HG03066 (cell line): ENCODE results near the gene PKP4.

ENCODE experiments used
- ATAC-seq: cut with Tn5 transposase; IDR thresholded peaks from one replicate; pipeline ENCODE4 v1.9.1; 2021; ENCODE audit warnings: low read depth; ENCODE audit not compliant: unreplicated experiment

The PKP4 gene

DNA sequence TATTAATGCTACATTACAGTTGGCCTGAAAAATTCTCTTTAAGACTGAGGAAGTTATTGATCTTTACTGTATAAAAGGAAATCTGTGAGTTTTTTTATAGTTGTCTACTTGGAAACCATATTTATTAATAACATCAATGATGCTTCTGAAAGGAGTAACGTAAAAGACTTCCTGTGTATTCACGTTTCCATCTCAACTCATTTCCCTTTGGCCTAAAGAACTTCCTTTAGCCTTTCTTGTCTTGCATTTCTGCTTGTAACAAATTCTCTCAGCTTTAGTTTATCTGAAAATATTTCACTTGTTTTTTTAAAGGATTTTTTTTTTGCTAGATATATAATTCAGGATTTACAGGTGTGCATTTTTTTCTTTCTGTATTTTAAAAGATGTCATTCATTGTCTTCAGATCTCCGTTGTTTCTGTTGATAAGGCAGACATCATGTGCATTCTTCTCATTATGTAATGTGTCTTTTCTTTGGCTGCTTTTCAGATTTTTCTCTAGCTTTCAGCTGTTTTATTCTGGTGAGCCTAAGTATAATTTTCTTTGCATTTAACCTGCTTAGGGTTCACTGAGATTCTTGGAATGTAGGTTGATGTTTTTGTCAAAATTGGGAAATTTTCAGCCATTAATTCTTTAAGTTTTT, 179.3 kb downstream of the PKP4 start:
- ATAC-seq = no peak

DNA sequence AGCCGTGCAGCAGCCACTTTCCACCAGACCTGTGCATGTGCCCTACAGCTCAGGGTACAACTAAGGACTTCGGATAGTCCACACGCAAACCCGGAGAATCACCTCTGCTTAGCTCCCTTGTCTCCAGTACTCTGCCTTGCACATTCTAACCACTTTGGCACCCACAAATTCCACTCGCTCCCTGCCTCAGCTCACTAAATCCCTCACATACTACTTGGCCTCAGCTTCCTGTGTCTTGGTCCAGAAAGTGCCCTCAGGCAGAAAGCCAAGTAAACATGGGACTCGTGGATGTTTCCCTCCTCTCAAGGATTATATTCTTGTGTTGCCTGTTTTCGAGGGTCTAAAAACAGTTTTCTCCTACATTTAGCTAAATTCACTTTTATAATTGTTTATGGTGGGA, 180.6 kb downstream of the PKP4 start:
- no peak for ATAC-seq

DNA sequence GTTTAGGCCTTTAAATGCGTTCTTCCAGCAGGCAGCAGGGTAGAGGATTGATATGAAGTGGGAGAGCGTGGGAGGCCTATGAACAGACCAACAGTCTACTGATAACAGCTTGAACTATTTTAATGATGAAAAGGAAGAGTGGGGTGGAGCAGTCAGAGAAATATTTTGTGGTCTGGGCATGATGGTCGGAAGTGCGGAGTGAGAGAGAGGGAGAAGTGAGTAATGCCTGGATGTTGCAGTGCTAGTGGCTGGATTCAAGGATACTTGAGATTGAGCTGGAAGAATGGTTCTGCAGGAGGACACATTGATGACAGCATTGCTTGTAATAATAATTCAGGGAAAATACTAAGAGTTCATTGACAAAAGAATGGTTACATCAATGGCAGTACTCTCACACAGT, 187.4 kb downstream of the PKP4 start:
- no peak for ATAC-seq

DNA sequence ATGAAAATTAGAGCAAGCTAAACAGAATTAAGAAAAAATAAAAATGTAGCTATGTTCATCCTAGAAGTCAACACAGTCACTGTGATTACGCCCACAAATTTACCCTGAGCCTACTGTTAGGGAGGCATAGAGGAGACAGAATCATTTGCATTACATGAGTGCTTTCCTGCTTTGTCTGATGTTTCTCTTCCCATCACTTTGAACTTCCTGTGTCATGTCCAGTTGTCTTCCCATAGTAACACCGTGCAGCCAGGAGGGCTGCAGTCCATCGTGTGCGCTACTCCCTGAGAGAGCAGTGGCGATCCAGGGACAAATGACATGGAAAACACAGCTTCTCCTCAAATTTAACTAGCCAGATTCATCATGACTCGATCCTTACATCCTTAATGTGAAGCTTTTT, 188.5 kb downstream of the PKP4 start:
- no peak for ATAC-seq

DNA sequence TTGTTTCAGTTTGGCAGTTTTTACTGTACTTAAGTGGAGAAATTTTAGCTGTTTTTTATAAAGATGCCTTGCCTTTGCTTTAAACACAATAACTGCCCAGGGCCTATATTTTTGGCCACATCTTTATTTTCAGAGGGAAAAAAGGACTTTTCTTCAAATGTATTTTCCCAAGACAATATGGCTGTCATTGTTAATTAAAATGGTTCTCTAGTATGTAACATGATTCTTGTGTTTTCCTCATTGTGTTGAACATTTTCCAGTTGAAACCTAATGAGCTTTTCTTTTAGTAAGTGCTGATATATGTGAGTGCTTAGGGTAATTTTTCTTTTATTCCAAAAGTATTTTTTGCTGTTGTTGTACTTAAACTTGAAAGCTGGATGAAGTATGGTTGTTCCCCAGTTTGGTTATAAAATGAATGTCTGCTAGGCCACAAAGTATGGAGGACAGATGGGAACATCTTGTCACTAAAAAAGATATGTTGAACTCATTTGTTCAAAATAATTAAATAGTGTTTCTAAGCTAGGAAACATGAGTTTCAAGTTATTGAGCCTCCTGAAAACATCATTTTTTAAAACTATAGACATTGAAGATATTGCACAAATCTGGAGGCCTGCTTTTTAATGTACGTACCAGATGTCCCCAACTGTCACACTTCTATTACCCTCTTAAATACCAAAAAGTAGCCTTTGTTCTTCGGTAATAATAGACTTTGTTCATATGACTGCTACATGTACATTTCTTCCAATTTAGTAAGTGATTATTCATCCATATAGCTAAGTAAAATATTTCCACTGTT, 190.9 kb downstream of the PKP4 start:
- no peak for ATAC-seq

DNA sequence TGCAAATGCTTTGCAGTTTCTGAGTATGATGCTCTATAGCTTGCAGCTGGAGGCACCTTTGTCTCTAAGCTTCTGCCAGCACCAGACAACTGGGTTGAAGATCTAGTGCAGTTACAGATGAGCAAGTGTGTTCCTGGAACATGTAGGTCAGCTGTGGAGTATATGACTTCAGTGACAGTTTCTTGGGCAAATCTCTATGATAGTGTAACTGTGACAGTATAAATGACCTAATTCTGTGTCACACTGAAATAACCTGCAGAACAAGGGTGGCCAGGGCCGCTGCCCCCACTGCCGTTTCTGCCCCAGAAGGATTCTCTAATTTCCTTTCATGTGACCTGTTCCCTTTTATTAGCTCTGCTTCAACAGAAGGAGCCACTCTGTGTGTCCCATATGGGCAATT, 193.1 kb downstream of the PKP4 start:
- no peak for ATAC-seq

DNA sequence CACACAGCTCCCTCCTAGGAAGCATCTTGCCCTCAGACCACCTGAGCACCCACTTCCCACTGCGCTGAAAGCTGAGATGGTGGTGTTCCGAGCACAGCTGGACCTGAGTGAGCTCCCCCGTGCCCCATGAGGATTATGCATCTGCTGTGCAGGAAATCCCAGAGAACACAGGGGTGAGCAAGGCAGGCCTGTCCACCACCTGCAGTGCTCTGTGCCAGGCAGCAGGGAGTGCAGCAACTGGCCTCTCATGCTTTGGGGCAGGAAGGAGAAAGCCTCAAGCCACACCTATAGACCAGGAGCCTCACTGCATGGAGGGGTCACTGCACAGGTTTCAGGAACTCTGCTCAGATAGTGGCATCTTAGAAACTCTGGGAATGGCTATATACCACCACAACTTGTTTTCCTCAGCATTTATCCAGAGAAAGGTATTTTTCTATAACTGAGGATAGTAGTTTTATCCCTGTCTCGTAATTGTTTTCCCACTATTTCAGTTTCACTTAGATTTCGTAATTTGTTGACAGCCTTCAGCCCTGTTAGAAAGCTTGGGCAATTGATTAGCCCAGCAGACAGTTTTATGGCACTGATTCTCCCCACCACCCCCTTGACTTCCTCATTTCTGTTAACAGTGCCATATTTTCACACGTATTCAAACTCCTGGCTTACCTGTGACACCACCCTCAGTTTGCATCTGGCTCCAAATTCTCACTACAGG, 194.1 kb downstream of the PKP4 start:
- ATAC-seq = no peak

DNA sequence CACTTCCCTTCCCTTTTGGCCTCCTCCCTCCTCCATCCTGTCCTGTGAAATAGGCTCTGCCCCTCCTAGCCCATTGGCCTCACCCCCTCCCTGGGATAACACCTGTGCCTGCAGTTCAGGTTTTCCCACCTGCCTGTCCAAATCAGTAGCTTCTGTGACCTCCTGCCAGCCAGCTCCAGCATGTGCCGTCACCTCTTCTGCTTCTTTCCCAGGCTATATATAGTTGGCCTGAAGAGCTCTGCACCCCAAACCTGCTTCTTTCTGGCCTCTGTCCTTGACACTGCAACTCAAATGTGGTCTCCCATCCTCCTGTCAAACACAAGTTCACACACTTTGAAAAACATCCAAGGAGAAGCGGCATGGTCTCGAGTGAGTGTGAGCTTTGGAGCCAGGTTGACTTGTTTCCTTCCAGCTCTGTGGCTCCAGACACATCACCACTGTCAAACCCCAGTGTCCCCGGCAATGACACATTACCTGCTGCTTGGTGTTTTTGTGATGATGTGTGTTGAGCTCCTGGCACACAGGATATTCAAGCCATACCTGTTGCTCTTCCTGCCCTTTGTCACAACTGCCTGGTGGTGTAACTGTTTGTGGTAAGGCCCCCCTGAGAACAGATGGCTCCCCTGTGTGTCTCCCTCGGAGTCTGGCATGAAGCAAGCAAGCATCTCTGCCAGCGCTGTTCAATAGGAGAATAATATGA, 194.8 kb downstream of the PKP4 start:
- ATAC-seq = no peak

DNA sequence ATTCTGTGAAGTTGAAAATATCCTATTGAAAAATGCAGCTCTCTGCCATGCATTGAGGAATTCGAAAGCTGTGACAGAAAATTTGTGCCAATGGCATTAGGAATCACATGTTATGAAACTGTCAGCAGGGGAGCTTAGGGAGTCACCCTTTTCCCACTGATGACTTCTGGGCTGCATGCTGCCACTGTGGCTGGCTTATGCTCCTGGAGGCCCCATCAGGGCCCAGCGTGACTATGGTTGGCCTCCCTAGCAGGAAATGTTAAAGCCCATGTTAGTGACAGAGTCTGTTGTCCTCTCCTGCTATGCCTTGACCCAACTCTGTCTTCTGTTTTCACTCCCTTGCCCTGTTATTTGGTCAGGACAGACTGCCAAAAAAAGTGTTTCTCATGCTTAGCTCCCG, 198.9 kb downstream of the PKP4 start:
- ATAC-seq = no peak

DNA sequence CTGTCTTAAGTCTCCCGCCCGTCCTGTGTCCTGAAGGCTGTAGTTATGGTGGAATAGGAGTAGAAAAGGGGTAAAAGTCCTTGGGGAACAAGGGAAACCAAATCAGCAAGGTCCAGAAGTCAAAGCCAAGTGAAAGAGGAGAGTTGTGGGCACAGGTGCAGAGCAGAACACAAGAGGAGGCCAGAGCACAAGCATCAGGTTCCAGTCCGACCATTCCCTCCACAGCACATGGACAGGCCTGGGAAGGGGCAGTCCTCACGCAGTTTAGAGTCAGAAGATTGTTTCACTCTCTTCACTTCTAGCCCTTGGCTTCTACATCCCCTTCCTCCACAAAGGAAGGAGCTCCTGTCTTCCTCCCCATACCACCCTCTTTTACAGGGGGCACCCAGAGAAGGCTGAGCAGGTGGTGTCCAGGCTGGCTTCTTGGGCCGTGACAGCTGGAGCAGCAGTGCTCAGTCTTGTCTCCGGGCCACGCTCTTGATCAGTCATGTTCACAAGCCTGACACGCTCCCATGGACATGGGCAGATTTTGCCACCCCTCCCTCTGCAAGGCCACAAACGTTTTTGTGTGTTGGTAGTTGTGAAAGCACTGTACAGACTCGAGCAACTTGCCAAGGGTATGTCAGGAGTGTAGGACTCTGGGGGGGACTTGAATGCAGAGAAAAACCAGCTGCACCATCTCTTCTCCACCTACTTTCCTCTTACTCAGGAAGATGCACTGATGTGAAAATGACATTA, 199.9 kb downstream of the PKP4 start:
- no peak for ATAC-seq

DNA sequence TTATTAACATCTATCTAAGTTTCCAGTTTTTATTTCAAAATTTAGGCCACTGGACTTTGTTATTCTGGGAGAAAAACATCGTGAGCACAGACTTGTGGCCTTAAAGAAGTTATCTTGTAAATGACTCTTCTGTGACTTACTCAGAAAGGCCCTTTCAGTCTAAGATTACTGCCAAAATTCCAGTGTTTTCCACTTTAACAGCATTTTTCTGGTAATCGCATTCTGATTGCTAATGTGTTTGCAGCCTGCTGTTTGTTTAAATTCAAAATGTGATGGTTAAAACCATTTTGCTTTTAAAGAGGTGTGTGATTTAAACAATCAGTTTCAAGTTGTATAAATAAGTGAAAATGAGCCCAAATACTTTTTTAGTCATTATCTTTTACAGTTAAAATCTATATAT, 201.6 kb downstream of the PKP4 start:
- ATAC-seq = no peak

DNA sequence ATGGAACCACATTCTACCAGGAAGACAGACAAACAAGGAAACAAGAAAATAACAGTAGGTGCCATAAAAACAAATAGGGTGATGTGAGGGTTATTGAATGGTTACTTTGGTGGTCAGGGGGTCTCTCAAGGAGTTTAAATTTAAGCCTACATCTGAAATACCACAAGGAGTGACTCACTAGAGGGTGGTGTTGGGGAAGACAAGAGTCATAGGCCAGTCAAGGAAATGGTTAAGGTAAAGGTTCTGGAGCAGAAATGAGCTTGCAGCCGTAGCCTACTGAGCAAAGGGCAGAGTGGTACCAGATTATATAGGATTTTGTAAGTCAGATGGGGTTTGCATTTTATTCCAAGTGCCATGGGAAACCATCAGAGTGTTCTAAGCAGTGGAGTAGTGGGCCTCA, 202.7 kb downstream of the PKP4 start:
- no peak for ATAC-seq

DNA sequence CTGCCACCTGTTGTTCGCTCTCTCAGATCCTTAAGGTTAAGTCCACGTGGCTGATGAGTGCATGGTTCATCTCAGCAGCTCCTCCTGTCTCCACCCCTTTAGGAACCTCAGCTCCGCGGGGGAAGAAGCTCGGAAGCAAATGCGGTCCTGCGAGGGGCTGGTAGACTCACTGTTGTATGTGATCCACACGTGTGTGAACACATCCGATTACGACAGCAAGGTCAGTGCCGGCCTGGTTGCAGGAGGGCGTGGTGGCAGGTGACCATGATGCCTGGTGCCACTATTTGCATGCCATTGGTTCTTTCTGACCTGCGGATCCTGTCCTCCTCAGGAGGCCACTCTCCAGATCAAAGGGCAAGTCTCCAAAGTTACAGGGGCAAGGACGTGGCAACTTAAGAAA, 204.5 kb downstream of the PKP4 start:
- no peak for ATAC-seq

DNA sequence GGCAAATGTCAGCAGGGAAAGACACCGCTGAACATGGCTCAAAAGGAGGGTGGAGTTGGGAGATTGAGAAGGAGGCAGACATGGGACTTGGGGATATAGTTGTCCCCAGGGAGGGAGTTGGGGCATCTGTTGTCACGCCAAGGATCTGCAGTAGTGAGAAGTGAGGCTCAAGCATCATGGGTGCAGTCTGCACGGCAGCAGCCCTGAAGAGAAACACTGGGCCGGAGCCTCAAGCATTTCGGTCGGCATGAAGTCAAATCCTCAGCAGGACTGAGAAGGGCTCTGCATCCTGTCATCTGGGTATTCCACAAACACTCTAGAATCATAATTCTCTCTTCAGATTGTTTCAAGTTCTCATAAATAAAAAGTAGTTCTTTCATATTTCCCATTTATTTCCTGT, 205.7 kb downstream of the PKP4 start:
- no peak for ATAC-seq

DNA sequence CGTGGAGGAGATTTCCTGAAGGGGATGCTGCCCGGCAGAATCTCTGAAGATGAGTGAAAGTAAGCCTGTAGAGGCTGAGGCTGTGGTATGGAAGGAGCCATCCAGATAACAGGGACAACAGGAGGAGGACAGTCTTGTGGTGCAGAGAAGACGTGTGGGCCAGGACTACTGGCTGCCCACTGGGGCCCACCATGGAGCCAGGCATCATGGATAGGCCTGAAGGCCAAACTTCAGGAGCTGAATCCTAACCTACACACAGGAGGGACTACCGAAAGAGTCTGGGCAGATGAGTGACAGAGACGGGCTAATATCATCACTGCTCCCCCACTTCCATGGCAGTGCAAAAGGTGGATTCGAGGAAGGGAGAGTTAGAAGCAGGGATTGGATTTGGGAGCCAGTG, 207.0 kb downstream of the PKP4 start:
- no peak for ATAC-seq

DNA sequence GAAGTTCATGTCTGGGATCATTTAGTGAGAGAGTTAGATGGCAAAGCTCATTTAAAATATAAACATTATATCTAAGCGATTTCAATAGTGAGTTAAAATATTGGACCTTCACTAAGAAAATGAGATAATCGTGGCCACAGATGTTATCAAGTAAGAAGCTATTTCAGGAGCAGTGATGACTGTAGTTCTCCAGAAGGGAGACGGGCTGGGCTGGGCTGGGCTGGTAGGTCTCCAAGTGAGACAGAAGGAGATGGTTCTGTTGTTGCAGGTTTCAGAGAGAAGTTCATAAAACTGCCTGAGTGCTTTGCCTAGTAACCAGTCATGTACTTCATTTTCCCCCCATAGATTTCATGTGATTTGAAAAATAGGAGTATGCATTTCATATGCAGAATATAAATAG, 208.2 kb downstream of the PKP4 start:
- ATAC-seq = no peak

DNA sequence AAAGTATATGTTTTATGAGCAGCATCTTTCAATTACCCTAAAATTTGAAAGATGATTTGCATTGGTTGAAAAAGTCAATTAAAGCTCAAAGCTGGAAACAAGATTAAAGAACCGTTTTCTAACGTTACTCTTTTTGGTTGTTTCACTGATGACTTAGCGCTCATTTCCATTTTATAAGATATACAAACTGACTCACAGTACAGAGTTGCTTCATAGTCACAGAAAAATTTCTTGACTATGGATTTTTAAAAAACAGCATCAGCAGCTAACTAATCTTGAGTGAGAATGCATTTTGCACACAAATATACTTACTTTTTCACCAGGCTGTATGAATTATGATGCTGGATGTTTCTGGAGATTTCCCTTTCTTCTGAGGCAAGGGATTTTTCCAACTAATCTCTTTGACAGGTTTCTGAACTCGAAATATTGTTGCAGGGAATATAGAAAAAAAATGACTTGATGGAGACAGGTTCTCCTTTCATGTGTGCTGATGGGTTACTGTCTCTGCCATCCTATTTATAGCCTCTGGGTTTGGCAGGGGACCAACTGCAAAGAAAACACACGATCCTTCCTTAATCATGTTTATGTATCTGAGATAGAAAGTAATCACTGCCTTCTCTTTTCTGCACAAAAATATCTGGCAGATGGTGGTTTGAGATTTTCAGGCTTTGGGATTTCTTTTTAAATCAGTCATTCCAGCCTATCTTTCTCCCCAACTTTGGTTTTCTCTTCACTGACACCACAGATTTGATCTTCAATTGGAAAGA, 209.0 kb downstream of the PKP4 start:
- no peak for ATAC-seq

DNA sequence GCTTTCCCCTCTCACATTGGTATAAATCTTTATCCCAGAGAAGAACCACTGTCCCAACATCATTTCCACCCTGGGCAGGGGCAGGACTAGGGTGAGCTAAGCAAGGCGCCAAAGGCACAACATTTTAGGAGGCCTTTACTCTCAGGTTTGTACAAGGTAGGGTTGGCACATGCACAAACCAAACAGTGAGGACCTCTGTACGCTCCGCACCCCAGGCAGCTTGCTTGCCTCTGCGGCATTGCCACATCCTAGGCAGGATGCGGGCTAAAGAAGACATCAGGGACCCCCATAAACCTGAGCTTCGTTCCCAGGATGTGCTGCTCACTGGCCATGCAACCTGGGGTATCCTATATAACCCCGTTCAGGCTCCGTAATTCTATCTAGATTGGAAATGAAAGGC, 210.2 kb downstream of the PKP4 start:
- ATAC-seq = no peak

DNA sequence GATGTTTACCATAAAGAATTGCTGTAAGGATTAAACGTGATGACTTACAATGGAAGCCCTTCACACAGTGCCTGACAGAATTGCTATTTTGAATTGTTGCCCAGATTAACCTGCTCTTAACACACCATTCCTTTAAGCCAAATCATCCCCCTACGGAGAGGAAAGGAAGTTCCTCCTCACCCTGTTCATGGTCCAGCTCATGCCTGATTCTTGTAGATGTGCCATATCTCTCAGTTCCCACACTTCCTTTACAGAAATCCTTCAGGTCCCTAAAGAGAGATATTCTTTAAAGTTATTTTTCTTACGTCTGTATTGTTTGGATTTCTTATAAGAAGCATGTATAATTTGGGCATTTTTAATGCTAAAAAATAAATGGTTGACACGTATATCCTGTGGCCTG, 210.8 kb downstream of the PKP4 start:
- ATAC-seq = no peak
